Measurements from ENCODE around the gene TCF4. TPM values are rescaled to one million over a fixed set of nuclear protein-coding genes. Genes with fewer than 3 reads are reported as not detected.

The TCF4 gene
- total RNA-seq, 1 experiment from 2014 or later: 2.3 TPM

DNA sequence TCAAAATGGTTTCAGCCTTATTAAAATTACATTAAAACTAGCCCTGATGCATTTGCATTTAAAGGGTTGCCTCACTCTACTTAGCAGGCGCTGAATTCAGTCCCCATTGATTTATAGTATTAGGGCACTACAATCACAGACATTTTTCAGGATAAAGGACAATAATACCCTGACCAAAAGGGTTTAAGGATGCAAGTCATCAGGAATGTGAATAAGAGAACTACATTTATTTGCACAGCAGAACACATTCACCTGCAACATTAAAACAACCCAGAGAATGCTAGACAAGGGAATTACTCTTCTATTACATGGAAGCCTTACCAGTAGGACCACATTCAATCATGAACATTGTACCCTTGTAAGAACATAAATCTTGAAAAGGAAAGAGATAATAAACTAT lies 93.6 kb downstream of the TCF4 start:
- ATAC-seq (no peak), DNase-seq (ENCODE audit: low read depth, low spot score) (no peak)
- CTCF ChIA-PET: no interaction called here
- no TSS peak for BruUV-seq (replicated peaks)
- POLR2A ChIA-PET: no interaction called here
- no peaks in the 10 kb centered on the region for H3K36me3 ChIP-seq (ENCODE audit: control insufficient read depth, insufficient read depth, low read length)
- no peak overlapping the region for H3K27ac ChIP-seq (ENCODE audit: low read length)
- H3K9me3 ChIP-seq (ENCODE audit: control insufficient read depth, insufficient read depth, low read depth, low read length): no peaks in the 10 kb centered on the region
- intact Hi-C loops (cut with micrococcal nuclease; ENCODE audit: unreplicated experiment) (no loop called here), in situ Hi-C loops (cut with HindIII; ENCODE audit: low pct_unique_long_range_greater_than_20kb, low sequenced_read_pairs) (no loop called here)
- H3K27me3 ChIP-seq (ENCODE audit: control insufficient read depth, insufficient read depth, low read length): no peaks in the 10 kb centered on the region
- H3K4me3 ChIP-seq (ENCODE audit: low read depth in 2 of 2, low read length in 2 of 2): no peak overlapping the region
- no peaks in the 10 kb centered on the region for H3K4me1 ChIP-seq (ENCODE audit: control insufficient read depth, insufficient read depth, low read length)
- no peak for TF ChIP-seq TCF7L2 (IDR thresholded peaks at IDR 0.05; ENCODE audit: low read depth, low read length)
- TF ChIP-seq REST (IDR thresholded peaks at IDR 0.05; ENCODE audit: insufficient read depth in 1 of 2, low read depth in 2 of 2, low read length in 1 of 2): no peak
- TF ChIP-seq POLR2AphosphoS5 (IDR thresholded peaks at IDR 0.05; ENCODE audit: low read depth, low read length): no peak
- no peak for TF ChIP-seq SIN3A (IDR thresholded peaks at IDR 0.05; ENCODE audit: borderline replicate concordance, insufficient read depth, low read depth, low read length)
- no peak for TF ChIP-seq CTCF (IDR thresholded peaks at IDR 0.05)

- in situ Hi-C loops (cut with HindIII; ENCODE audit: low pct_unique_long_range_greater_than_20kb, low sequenced_read_pairs): no loop called here
- DNase-seq (ENCODE audit: low read depth, low spot score): no peak
- no TSS peak for BruUV-seq (replicated peaks)
- POLR2A ChIA-PET: no interaction called here
- H3K9me3 ChIP-seq (ENCODE audit: control insufficient read depth, insufficient read depth, low read depth, low read length): no peaks in the 10 kb centered on the region
- no peak overlapping the region for H3K27ac ChIP-seq (ENCODE audit: low read length)
- no peaks in the 10 kb centered on the region for H3K36me3 ChIP-seq (ENCODE audit: control insufficient read depth, insufficient read depth, low read length)
- CTCF ChIA-PET: no interaction called here
- intact Hi-C loops (cut with micrococcal nuclease; ENCODE audit: unreplicated experiment): no loop called here
- H3K4me3 ChIP-seq (ENCODE audit: low read depth in 2 of 2, low read length in 2 of 2): no peak overlapping the region
- no peak for ATAC-seq
- H3K27me3 ChIP-seq (ENCODE audit: control insufficient read depth, insufficient read depth, low read length): no peaks in the 10 kb centered on the region
- TF ChIP-seq CTCF (IDR thresholded peaks at IDR 0.05) (no peak), POLR2AphosphoS5 (IDR thresholded peaks at IDR 0.05; ENCODE audit: low read depth, low read length) (no peak), TCF7L2 (IDR thresholded peaks at IDR 0.05; ENCODE audit: low read depth, low read length) (no peak), REST (IDR thresholded peaks at IDR 0.05; ENCODE audit: insufficient read depth in 1 of 2, low read depth in 2 of 2, low read length in 1 of 2) (no peak), SIN3A (IDR thresholded peaks at IDR 0.05; ENCODE audit: borderline replicate concordance, insufficient read depth, low read depth, low read length) (no peak)
- H3K4me1 ChIP-seq (ENCODE audit: control insufficient read depth, insufficient read depth, low read length): no peaks in the 10 kb centered on the region
Observed at GRCh38 chr18:55491616-55492015, 96.4 kb downstream of the TCF4 start.

All from Panc1 (cell line).